Neural cell (in vitro differentiated cells): ENCODE data around the gene PITHD1. TPM values are rescaled to one million over a fixed set of nuclear protein-coding genes. Genes with fewer than 3 reads are reported as not detected.
"Not testable (repeated sequence)": the region's sequence is repeated elsewhere in the genome, so short reads cannot be mapped to it uniquely, and the experiment has no call there.

Experiments used
- H2AFZ ChIP-seq: fragments of 200-600, 300-800 bp; sonication (generic), shearing (Covaris generic); 2 replicates; pipeline ENCODE4 v1.6.0; 2014; ENCODE audit warnings: low read depth, mild to moderate bottlenecking, antibody characterized with exemption, low read length, moderate library complexity
- H3F3A ChIP-seq: fragments of 200-600 bp; shearing (Covaris generic); 2 replicates; pipeline ENCODE4 v1.6.1; 2016; ENCODE audit warnings: mild to moderate bottlenecking, moderate library complexity, mixed read lengths, antibody characterized with exemption, low read length; ENCODE audit not compliant: insufficient read depth, poor library complexity, severe bottlenecking
- H3K27ac ChIP-seq: fragments of 200-600, 300-800 bp; sonication (generic), shearing (Covaris generic); 2 replicates; pipeline ENCODE4 v1.5.1; 2014; ENCODE audit warnings: mild to moderate bottlenecking, low read length, moderate library complexity
- H3K27me3 ChIP-seq: fragments of 300-800, 200-600 bp; sonication (generic), shearing (Covaris generic); 2 replicates; pipeline ENCODE4 v1.6.0; 2014; ENCODE audit warnings: mild to moderate bottlenecking, low read depth, low read length, moderate library complexity; ENCODE audit not compliant: insufficient read depth
- H3K36me3 ChIP-seq: fragments of 300-800, 200-600 bp; sonication (generic), shearing (Covaris generic); 2 replicates; pipeline ENCODE4 v1.5.1; 2014; ENCODE audit warnings: mild to moderate bottlenecking, antibody characterized with exemption, low read length, moderate library complexity; ENCODE audit not compliant: insufficient read depth
- H3K4me2 ChIP-seq: fragments of 300-800, 200-600 bp; sonication (generic), shearing (Covaris generic); 2 replicates; pipeline ENCODE4 v1.6.0; 2014; ENCODE audit warnings: mild to moderate bottlenecking, low read length
- H3K4me3 ChIP-seq: fragments of 300-800, 200-600 bp; sonication (generic), shearing (Covaris generic); 2 replicates; pipeline ENCODE4 v1.5.1; 2014; ENCODE audit warnings: mild to moderate bottlenecking, low read length, moderate library complexity
- H3K79me2 ChIP-seq: fragments of 200-600 bp; shearing (Covaris generic); replicated peaks from 2 replicates; pipeline ENCODE4 v1.6.0; 2014; ENCODE audit warnings: mild to moderate bottlenecking, low read length, moderate library complexity; ENCODE audit not compliant: insufficient read depth
- H3K9ac ChIP-seq: fragments of 300-800, 200-600 bp; sonication (generic), shearing (Covaris generic); 2 replicates; pipeline ENCODE4 v1.6.1; 2016; ENCODE audit warnings: mild to moderate bottlenecking, low read length, mixed read lengths
- H3K9me2 ChIP-seq: fragments of 200-600 bp; shearing (Covaris generic); 2 replicates; pipeline ENCODE4 v1.6.1; 2016; ENCODE audit warnings: mild to moderate bottlenecking, low read length, mixed read lengths; ENCODE audit not compliant: insufficient read depth
- H3K9me3 ChIP-seq: fragments of 200-600, 300-800 bp; sonication (generic), shearing (Covaris generic); 2 replicates; pipeline ENCODE4 v1.6.1; 2016; ENCODE audit warnings: mild to moderate bottlenecking, mixed run types, low read length, moderate library complexity, mixed read lengths
- H4K20me1 ChIP-seq: fragments of 200-600 bp; shearing (Covaris generic); 2 replicates; pipeline ENCODE4 v1.6.1; 2016; ENCODE audit warnings: mild to moderate bottlenecking, mixed run types; ENCODE audit not compliant: insufficient read depth
- CTCF ChIP-seq: fragments of 450-650 bp; IDR thresholded peaks from 2 replicates; pipeline ENCODE4 v1.5.1; 2014; ENCODE audit warnings: antibody characterized with exemption, mild to moderate bottlenecking, moderate library complexity; ENCODE audit not compliant: poor library complexity, severe bottlenecking
- EP300 ChIP-seq: fragments of 450-650 bp; conservative IDR thresholded peaks from 2 replicates; pipeline ENCODE4 v1.6.1; 2014; ENCODE audit warnings: antibody characterized with exemption, mild to moderate bottlenecking, moderate library complexity; ENCODE audit not compliant: poor library complexity, severe bottlenecking
- EZH2 ChIP-seq: fragments of 200-600, 300-800 bp; shearing (Covaris generic), sonication (generic); IDR thresholded peaks from 2 replicates; pipeline ENCODE4 v1.6.1; 2014; ENCODE audit warnings: antibody characterized with exemption, low read length, borderline replicate concordance, mild to moderate bottlenecking; ENCODE audit not compliant: insufficient read depth, poor library complexity, severe bottlenecking
- MXI1 ChIP-seq: fragments of 450-650 bp; conservative IDR thresholded peaks from 2 replicates; pipeline ENCODE4 v1.6.1; 2014; ENCODE audit warnings: antibody characterized with exemption, mild to moderate bottlenecking; ENCODE audit not compliant: poor library complexity, severe bottlenecking
- POLR2AphosphoS5 ChIP-seq: IDR thresholded peaks from 2 replicates; pipeline ENCODE4 v1.6.1; 2012
- RAD21 ChIP-seq: fragments of 450-650 bp; conservative IDR thresholded peaks from 2 replicates; pipeline ENCODE4 v1.6.1; 2014; ENCODE audit warnings: antibody characterized with exemption, mild to moderate bottlenecking, moderate library complexity
- REST ChIP-seq: IDR thresholded peaks from 2 replicates; pipeline ENCODE4 v1.6.1; 2012; ENCODE audit warnings: borderline replicate concordance
- SMC3 ChIP-seq: fragments of 450-650 bp; conservative IDR thresholded peaks from 2 replicates; pipeline ENCODE4 v1.6.1; 2014; ENCODE audit warnings: antibody characterized with exemption, mild to moderate bottlenecking, moderate library complexity; ENCODE audit not compliant: poor library complexity
- TAF1 ChIP-seq: IDR thresholded peaks from 2 replicates; pipeline ENCODE4 v1.6.1; 2012; ENCODE audit warnings: low read depth
- polyA plus RNA-seq: library from polyadenylated mRNA; depleted of rRNA; stranded (reverse); fragments of >200 nt; gene quantifications from 2 replicates; pipeline ENCODE4 v1.2.3, GENCODE V29; 2014

Gene PITHD1
- polyA plus RNA-seq, 1 donor from 2014 or later, result 267 TPM

- Histone ChIP-seq H3K27me3 (no peaks in the 10 kb centered on the region), H3F3A (no peaks in the 10 kb centered on the region), H2AFZ (no peak overlapping the region), H3K79me2 (no peaks in the 10 kb centered on the region), H3K9me2 (no peaks in the 10 kb centered on the region), H3K36me3 (peaks cover 4% of the 10 kb centered on the region), H4K20me1 (no peaks in the 10 kb centered on the region), H3K9me3 (no peaks in the 10 kb centered on the region), H3K27ac (no peak overlapping the region), H3K4me2 (no peak overlapping the region), H3K4me3 (no peak overlapping the region), H3K9ac (peak overlapping the region; percentile 86)
- TF ChIP-seq CTCF, result no peak
- no peak for TF ChIP-seq REST
- TF ChIP-seq EZH2, result no peak
- no peak for TF ChIP-seq POLR2AphosphoS5
- TF ChIP-seq EP300, result no peak
- TF ChIP-seq TAF1, result no peak
- no peak for TF ChIP-seq RAD21
- no peak for TF ChIP-seq MXI1
- no peak for TF ChIP-seq SMC3
Observed at GRCh38 chr1:23801876-23802275, 23.7 kb downstream of the PITHD1 start.

GRCh38 chr1:23802809-23803342, 24.7 kb downstream of the PITHD1 start:
- H3K9me2 ChIP-seq, H3K9me3 ChIP-seq, H2AFZ ChIP-seq, H3K4me3 ChIP-seq, H3F3A ChIP-seq, H3K4me2 ChIP-seq, H3K27ac ChIP-seq, H3K79me2 ChIP-seq, H4K20me1 ChIP-seq, H3K9ac ChIP-seq, H3K27me3 ChIP-seq, H3K36me3 ChIP-seq: not testable (repeated sequence)

GRCh38 chr1:23803674-23804073, 25.5 kb downstream of the PITHD1 start:
- H2AFZ ChIP-seq, result no peak overlapping the region
- no peaks in the 10 kb centered on the region for H3K36me3 ChIP-seq
- H3K4me3 ChIP-seq, result no peak overlapping the region
- H3K4me2 ChIP-seq, result no peak overlapping the region
- no peaks in the 10 kb centered on the region for H4K20me1 ChIP-seq
- H3K9me2 ChIP-seq, result no peaks in the 10 kb centered on the region
- no peaks in the 10 kb centered on the region for H3F3A ChIP-seq
- TF ChIP-seq RAD21 (no peak), POLR2AphosphoS5 (no peak), MXI1 (no peak), EZH2 (no peak), EP300 (no peak), SMC3 (no peak)
- H3K27ac ChIP-seq, result no peak overlapping the region
- no peaks in the 10 kb centered on the region for H3K9me3 ChIP-seq
- no peaks in the 10 kb centered on the region for H3K27me3 ChIP-seq
- no peak overlapping the region for H3K9ac ChIP-seq
- H3K79me2 ChIP-seq, result no peaks in the 10 kb centered on the region
